Epithelial cell of esophagus (primary cell): Measurements from ENCODE around the gene TOX2.

Experiments
- DNase-seq: peaks from one replicate; pipeline ENCODE4 v3.0.0; 2010; ENCODE audit warnings: low read depth
- H3K4me3 ChIP-seq: 2 replicates; pipeline ENCODE4 v1.5.1; 2011; ENCODE audit warnings: mild to moderate bottlenecking, low read length, control low read depth
- TF ChIP-seq, protein P1 (sequence below): IDR thresholded peaks from 2 replicates; pipeline ENCODE4 v1.5.1; 2011; ENCODE audit warnings: low read depth, mild to moderate bottlenecking, low read length, control low read depth, inconsistent platforms; ENCODE audit not compliant: insufficient read depth; ENCODE audit errors: missing control alignments

TOX2 gene

GRCh38 chr20:44033873-44034272 lies 119.2 kb downstream of the TOX2 start:
- no peak for DNase-seq
- TF ChIP-seq, protein P1, sequence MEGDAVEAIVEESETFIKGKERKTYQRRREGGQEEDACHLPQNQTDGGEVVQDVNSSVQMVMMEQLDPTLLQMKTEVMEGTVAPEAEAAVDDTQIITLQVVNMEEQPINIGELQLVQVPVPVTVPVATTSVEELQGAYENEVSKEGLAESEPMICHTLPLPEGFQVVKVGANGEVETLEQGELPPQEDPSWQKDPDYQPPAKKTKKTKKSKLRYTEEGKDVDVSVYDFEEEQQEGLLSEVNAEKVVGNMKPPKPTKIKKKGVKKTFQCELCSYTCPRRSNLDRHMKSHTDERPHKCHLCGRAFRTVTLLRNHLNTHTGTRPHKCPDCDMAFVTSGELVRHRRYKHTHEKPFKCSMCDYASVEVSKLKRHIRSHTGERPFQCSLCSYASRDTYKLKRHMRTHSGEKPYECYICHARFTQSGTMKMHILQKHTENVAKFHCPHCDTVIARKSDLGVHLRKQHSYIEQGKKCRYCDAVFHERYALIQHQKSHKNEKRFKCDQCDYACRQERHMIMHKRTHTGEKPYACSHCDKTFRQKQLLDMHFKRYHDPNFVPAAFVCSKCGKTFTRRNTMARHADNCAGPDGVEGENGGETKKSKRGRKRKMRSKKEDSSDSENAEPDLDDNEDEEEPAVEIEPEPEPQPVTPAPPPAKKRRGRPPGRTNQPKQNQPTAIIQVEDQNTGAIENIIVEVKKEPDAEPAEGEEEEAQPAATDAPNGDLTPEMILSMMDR, result no peak
- no peak overlapping the region for H3K4me3 ChIP-seq

DNA sequence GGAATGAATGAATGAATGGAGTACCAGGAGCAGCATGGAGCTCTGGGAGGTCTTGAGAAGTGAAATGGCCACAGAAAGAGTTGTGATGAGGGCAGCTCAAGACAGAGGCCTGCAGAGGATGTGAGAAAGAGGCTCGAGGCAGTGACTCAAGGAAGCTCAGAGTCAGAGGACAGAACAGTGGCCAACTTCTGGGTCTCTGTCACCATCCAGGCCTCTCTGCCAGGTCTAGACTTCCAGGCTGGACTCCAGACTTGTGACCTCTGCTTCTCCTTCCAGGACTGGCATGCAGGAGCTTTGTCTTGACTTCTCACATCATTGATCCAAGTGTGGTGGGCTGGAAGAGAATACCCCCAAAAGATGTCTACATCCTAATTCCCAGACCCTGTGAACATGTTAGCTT lies 119.8 kb downstream of the TOX2 start:
- TF ChIP-seq, protein P1, result no peak
- H3K4me3 ChIP-seq, result no peak overlapping the region
- no peak for DNase-seq

- no peak overlapping the region for H3K4me3 ChIP-seq
- TF ChIP-seq, protein P1, result no peak
- no peak for DNase-seq
Observed at GRCh38 chr20:44034965-44035635, 120.4 kb downstream of the TOX2 start.

DNA sequence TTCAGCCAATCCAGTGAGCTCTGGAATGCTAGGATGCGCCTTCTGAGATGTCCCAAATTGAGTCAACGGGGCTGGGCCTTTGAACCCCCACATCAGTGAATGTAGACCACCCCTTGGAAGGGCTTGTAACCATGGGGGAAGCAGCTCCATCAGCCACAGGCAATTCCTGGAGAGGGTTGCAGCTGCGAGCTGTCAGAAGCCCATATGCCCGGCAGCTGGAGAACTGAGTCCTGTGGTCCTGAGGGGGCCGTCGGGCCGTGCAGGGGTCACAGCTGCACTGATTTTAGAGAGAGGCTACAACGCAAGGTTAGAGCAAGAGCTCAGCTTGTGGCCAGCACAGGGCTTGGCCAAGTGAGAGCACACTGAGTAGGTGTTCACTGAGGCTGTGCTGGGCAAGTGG lies 121.3 kb downstream of the TOX2 start:
- H3K4me3 ChIP-seq, result no peak overlapping the region
- no peak for DNase-seq
- TF ChIP-seq, protein P1, result no peak

DNA sequence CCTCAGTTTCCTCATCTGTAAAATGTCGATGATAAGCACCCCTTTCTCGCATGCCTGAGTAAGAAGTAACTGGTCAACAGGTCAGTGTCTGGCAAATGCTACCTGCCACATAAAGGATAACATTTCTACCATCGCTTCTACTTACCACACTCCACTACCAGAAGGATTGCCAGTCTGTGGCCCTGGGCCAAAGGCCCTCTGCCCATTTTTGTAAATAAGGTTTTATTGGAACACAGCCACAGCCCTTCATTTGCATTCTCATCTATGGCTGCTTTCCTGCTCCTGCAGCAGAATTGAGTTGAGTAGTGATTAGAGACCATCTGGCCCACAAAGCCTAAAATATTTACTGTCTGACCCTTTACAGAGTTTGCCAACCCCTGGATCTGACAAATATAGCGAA lies 121.8 kb downstream of the TOX2 start:
- TF ChIP-seq, protein P1, result no peak
- no peak for DNase-seq
- no peak overlapping the region for H3K4me3 ChIP-seq

DNA sequence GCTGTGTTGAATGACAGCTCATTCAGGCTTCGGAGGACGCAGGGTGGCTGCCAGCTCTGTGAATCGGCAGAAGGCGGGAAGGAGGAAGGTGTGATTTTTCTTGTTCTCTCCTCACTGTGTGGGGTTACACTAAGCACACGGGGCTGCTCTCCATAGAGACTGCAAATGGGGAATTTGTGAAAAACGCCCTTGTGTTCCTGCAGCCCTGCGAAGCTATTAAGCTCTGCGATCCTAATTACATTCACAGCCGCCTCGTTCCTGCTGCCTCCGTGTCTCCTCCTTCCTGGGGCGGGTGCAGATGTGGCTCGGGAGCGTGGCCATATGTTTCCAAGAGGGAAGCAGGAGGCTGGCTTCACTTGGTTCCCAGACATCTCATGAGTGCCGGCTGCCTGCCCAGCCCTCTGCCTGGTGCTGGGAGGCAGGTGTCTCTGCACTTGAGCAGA lies 124.0 kb downstream of the TOX2 start:
- TF ChIP-seq, protein P1, result no peak
- H3K4me3 ChIP-seq, result no peak overlapping the region
- no peak for DNase-seq

DNA sequence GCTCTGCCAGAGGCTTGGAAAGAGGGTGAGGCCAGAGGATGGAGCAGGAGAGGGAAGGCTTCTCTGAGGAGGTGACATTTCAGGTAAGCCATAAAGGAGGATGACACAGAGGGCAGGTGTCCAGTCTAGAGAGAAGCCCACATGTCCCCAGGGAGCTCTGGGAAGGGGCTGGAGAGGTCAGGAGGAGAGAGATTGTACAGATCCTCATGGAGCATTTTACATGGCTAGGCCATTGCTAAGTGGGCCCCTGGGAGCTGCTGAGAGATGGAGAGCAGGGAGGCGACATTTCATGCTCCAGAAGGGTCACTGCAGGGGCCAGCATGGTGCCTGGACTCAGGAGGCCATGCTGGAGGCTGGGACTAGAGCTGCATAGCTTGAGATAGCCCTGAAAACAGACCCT lies 124.5 kb downstream of the TOX2 start:
- H3K4me3 ChIP-seq, result no peak overlapping the region
- DNase-seq, result no peak
- TF ChIP-seq, protein P1, result no peak
